ENCODE data around the gene MAD1L1.
A peak's percentile ranks its signal among the peaks of the same experiment; 100 is the strongest.

MAD1L1 gene

GRCh38 chr7:1959305-1959704 lies 273.4 kb downstream of the MAD1L1 start:
- DNase-seq, result no peak

GRCh38 chr7:1957471-1958225 lies 275.1 kb downstream of the MAD1L1 start:
- no peak for DNase-seq

- no peak for DNase-seq
Measured at GRCh38 chr7:1956611-1957470, 275.9 kb downstream of the MAD1L1 start.

- DNase-seq, result no peak
Measured at GRCh38 chr7:1956141-1956540, 276.6 kb downstream of the MAD1L1 start.

GRCh38 chr7:1954366-1955004 lies 278.3 kb downstream of the MAD1L1 start:
- no peak for DNase-seq

DNA sequence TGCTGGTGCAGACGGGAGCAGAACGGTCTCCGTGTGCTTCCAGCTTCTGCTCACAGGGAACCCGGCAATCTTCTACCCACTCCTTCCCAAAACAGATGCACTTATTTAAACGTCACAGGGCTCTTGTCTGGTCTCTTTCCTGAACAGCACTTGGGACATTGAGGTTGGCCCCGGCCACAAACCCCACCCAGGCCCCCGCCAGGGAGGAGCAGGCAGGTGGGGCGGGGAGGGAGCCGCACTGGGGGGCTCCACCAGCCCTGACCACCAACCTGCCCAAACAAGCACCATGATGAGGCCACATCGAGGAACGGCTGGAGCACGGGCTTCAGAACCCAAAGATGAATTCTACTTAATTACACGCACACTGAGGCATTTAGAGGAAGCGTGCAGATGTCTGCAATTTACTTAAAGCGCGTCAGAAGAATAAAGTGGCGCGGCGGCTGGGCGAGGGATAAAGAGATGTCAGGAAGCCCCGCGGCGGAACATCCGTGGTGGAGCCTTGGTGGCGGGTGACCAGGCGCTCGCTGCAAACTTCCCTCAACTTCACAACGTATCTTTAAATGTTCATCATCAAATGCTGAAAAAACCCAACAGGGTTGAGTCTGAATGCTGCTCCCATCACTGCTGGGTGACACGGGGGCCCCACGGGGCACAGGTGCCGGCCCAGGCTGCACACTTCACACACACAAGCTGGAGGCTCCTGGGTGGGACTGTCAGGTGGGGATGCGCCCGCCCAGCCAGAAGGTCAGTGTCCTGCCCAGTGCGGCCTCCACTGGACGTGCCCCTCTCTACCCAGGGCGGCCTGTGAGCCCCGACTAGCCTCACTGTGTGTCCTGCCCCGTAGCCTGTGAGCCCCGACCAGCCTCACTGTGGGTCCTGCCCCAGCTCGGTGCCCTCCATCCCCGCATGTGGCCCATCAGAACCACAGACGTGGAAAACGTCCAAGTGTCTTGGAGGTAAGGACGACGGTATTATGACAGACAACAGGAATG lies 279.2 kb downstream of the MAD1L1 start:
- no peak for DNase-seq

DNA sequence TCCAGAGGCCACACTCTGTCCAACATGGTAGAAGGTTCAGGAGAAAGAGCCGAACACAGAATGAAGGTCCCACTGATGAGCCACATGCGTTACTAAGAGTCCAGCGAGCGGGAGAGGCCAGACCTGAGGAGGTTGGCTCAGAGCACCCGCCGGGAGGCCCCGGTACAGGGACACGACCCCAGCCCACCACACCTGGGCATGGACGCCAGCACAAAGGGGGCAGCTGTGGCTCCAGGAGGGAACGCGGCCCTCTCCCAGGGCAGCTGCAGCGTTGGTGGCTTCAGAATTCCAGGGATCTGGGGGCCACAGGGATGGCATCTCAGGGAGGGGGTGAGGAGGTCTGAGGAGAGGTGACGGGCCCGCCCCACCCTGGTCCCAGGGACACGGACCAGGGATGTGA lies 280.0 kb downstream of the MAD1L1 start:
- no peak for DNase-seq

DNA sequence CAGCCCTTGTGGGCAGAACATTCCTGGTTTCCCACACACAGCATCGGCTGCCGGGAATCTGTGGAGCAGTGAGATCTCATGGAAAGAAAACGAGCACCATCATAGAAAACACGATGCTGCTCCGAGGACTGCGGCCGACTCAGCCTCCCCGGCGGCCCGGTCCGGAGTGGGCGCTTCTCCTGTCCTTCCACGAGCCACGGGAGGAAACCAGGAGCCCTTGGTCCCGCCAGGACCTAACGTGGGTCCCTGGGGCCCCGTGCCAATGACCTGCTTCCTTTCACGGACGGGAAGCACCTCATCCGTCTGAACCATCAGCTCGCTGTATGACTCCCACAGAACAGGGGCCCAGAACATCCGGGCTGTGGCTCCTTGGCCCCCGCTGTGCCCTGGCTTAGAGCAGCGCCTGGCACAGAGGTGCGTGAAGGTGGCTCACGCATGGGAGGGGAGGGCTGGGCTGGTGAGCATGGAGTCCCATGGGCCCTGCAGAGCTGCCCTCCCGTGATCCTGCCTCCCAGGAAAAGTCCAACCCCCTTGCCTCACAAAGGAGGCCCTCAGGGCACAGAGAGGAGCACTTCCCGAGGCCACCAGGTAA lies 280.5 kb downstream of the MAD1L1 start:
- DNase-seq, result no peak

DNA sequence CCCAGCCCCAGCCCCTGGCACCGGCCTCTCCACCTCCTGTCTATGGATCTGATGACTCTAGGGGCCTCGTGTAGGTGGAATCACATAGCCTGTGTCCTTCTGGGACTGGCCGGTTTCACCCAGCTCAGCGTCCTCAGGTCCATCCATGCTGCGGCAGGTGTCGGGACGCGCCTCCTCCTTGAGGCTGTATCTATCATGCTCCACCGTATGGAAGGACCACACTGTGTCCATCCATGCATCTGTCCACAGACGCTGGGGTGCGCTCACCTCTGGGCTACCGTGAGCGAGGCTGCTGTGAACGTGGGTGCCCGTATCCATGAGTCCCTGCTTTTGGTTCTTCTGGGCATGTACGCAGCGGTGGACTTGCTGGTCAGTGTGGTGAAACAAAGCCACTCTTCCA lies 281.1 kb downstream of the MAD1L1 start:
- DNase-seq, result no peak

DNA sequence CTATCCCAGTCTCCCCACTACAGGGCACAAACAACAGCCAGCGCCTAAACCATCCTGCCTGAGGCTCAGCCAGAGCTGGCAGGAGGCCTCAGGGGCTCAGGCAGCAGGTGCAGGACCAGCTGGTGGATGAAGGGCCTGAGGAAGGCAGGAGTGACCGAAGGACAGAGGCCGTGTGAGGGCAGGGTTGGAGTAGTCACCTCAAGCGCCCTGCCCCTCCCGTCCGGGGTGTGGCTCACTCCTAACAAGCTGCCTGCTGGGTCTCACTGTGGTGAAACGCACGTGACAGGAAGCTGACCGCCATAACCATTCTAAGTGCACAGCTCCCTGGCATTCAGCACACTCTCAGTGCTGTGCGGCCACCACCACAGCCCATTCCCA lies 281.6 kb downstream of the MAD1L1 start:
- DNase-seq, result peak; percentile 79

DNA sequence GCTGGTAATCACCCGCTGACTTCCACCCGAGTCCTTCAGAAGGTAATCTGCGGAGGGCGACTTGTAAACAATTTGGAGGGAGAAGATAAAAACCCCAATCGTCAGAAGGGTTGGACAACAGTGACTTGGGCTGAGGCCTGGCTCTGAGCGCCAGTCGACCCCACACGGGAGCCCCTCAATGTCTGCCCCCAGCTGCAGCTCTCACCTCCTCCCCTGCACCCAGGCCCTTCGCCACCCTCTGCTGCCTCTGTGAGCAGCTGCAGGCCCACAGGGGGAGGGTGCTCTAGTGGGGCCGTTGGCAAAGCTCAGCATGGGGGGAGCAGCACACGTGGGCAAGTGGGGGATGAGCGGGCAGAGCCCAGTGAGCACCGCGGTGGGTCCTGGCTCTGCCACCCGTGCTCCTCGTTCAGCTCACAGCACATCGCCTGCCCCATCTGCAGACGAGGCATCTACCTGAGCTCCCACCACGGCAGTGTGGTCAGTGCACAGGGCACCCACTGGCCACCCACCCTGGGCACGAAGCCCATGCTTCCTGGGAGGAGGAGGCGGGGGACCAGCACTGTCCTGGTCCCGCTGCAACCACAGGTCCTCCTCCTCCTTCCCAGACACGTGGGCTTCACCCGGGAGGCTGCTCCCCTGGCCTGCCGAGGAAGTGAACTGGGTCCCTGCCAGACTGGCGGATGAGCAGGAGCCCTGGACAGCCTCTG lies 282.1 kb downstream of the MAD1L1 start:
- no peak for DNase-seq

GRCh38 chr7:1950066-1950451 lies 282.7 kb downstream of the MAD1L1 start:
- DNase-seq, result peak; percentile 15

GRCh38 chr7:1949681-1950055 lies 283.1 kb downstream of the MAD1L1 start:
- no peak for DNase-seq

- DNase-seq, result no peak
Measured at GRCh38 chr7:1948887-1949680, 283.7 kb downstream of the MAD1L1 start.

DNA sequence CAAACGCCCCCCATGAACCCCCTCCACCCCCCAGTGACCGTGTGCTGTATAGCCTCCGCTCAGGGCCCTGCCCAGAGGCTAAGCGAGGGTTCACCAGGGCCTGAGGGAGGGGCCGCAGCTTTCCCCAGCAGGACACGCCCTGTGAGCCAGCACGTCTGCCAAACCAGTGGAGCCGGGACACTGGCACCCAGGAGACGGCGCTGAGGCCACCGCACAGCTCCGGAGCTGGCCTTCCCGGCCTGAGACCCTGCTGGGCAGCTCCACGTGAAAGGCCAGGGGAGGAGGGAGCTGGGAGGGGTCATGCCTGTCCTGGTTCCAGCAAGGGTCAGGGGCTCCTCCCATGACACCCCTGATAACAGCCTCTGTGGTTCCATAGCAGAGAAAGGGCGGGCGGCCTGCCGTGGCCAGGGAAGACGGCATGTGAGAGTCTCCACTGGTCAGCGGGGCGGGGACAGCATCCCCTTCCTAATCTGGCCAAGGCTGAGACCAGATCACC lies 284.4 kb downstream of the MAD1L1 start:
- no peak for DNase-seq

GRCh38 chr7:1947586-1948217 lies 285.0 kb downstream of the MAD1L1 start:
- DNase-seq, result no peak

GRCh38 chr7:1946773-1947450 lies 285.8 kb downstream of the MAD1L1 start:
- no peak for DNase-seq

GRCh38 chr7:1946025-1946772 lies 286.5 kb downstream of the MAD1L1 start:
- peak; percentile 13 for DNase-seq

- DNase-seq, result no peak
Measured at GRCh38 chr7:1945558-1945957, 287.2 kb downstream of the MAD1L1 start.
